ENCODE measurements around the gene SERINC2. TPM values are rescaled to one million over a fixed set of nuclear protein-coding genes. Genes with fewer than 3 reads are reported as not detected.
A peak's percentile ranks its signal among the peaks of the same experiment; 100 is the strongest.

Gene SERINC2
- polyA plus RNA-seq, 1 donor (not counting 4 experiments of a cell fraction or from before 2014, with no cell fraction given), result 171 TPM

GRCh38 chr1:31460027-31460426 is 47.0 kb downstream of the SERINC2 start:
- FAIRE-seq (no peak), DNase-seq (ENCODE audit: low read depth, low spot score) (no peak)
- Histone ChIP-seq H3K79me2 (ENCODE audit: control insufficient read depth, insufficient read depth, low read length) (no peaks in the 10 kb centered on the region), H3K27ac (ENCODE audit: control insufficient read depth, insufficient read depth, low read length) (no peak overlapping the region), H4K20me1 (ENCODE audit: control insufficient read depth, extremely low read depth, insufficient read depth, low read length) (no peaks in the 10 kb centered on the region), H3K27me3 (ENCODE audit: control insufficient read depth, extremely low read depth, insufficient read depth, low read length) (peaks cover 3% of the 10 kb centered on the region), H3K9me3 (ENCODE audit: control insufficient read depth, low read depth, low read length) (peaks cover 4% of the 10 kb centered on the region), H3K4me2 (ENCODE audit: control insufficient read depth, extremely low read depth, insufficient read depth, low read depth, low read length) (no peak overlapping the region), H3K36me3 (ENCODE audit: control insufficient read depth in 2 of 2, extremely low read depth in 1 of 2, insufficient read depth in 2 of 2, low read length in 2 of 2) (no peaks in the 10 kb centered on the region), H2AFZ (ENCODE audit: control insufficient read depth, low read length) (no peak overlapping the region), H3K9ac (ENCODE audit: control insufficient read depth, extremely low read depth, insufficient read depth, low read length) (no peak overlapping the region), H3K4me1 (ENCODE audit: control insufficient read depth, extremely low read depth, insufficient read depth, low read length) (no peaks in the 10 kb centered on the region), H3K9me1 (ENCODE audit: control insufficient read depth, extremely low read depth, insufficient read depth, low read length) (no peaks in the 10 kb centered on the region), H3K4me3 (ENCODE audit: control insufficient read depth in 2 of 3, extremely low read depth in 1 of 3, insufficient read depth in 2 of 3, low read depth in 1 of 3, low read length in 3 of 3) (no peak overlapping the region)
- dilution Hi-C loops (cut with MboI; ENCODE audit: extremely low pct_ligation_motif_present, low sequenced_read_pairs), result no loop called here
- TF ChIP-seq CTCF (optimal IDR thresholded peaks at IDR 0.05 in 1 of 3, IDR thresholded peaks at IDR 0.05 in 1 of 3, conservative IDR thresholded peaks at IDR 0.05 in 1 of 3; ENCODE audit: extremely low read depth in 1 of 3, insufficient read depth in 2 of 3, low read length in 3 of 3) (peak in 1 of 3 experiments; percentile 12), EZH2 (IDR thresholded peaks at IDR 0.05; ENCODE audit: low read length) (no peak)

DNA sequence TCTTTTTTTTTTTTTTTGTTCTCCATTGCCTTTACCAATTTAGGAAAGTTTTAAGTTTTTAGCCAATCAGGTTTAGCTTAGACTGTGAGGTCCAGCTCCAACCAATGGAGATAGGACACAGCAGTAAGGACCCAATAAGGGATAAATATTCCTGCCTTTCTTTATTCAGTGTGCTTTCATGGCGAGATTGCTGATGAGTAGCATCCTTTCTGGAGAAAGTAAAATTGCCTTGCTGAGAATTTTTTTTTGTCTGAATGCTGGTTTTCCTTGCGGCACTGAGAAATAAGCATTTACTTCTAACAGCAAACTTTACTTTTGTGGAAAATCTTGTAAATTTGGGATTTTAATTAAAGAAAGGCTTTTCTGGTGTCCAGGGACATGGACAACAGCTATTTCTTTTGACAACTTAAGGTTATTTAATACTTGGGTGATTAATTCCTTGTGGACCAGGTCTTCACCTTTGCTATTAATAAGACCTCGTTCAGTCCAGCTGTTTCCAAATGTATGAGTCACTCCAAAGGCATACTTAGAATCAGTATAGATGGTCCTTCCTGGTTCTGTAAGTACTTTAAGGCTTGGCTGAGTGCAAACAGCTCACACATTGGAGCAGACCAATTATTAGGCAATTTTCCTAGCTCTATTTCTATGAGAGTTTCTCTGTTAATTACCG is 54.1 kb downstream of the SERINC2 start:
- TF ChIP-seq CTCF (optimal IDR thresholded peaks at IDR 0.05 in 1 of 3, IDR thresholded peaks at IDR 0.05 in 1 of 3, conservative IDR thresholded peaks at IDR 0.05 in 1 of 3; ENCODE audit: extremely low read depth in 1 of 3, insufficient read depth in 2 of 3, low read length in 3 of 3) (no peak), EZH2 (IDR thresholded peaks at IDR 0.05; ENCODE audit: low read length) (no peak)
- Histone ChIP-seq H3K27me3 (ENCODE audit: control insufficient read depth, extremely low read depth, insufficient read depth, low read length) (no peaks in the 10 kb centered on the region), H3K79me2 (ENCODE audit: control insufficient read depth, insufficient read depth, low read length) (no peaks in the 10 kb centered on the region), H3K9me1 (ENCODE audit: control insufficient read depth, extremely low read depth, insufficient read depth, low read length) (no peaks in the 10 kb centered on the region), H3K9ac (ENCODE audit: control insufficient read depth, extremely low read depth, insufficient read depth, low read length) (no peak overlapping the region), H3K4me2 (ENCODE audit: control insufficient read depth, extremely low read depth, insufficient read depth, low read depth, low read length) (no peak overlapping the region), H3K27ac (ENCODE audit: control insufficient read depth, insufficient read depth, low read length) (no peak overlapping the region), H3K9me3 (ENCODE audit: control insufficient read depth, low read depth, low read length) (peaks cover 5% of the 10 kb centered on the region), H2AFZ (ENCODE audit: control insufficient read depth, low read length) (no peak overlapping the region), H4K20me1 (ENCODE audit: control insufficient read depth, extremely low read depth, insufficient read depth, low read length) (no peaks in the 10 kb centered on the region), H3K4me3 (ENCODE audit: control insufficient read depth in 2 of 3, extremely low read depth in 1 of 3, insufficient read depth in 2 of 3, low read depth in 1 of 3, low read length in 3 of 3) (no peak overlapping the region), H3K36me3 (ENCODE audit: control insufficient read depth in 2 of 2, extremely low read depth in 1 of 2, insufficient read depth in 2 of 2, low read length in 2 of 2) (no peaks in the 10 kb centered on the region), H3K4me1 (ENCODE audit: control insufficient read depth, extremely low read depth, insufficient read depth, low read length) (no peaks in the 10 kb centered on the region)
- dilution Hi-C loops (cut with MboI; ENCODE audit: extremely low pct_ligation_motif_present, low sequenced_read_pairs), result no loop called here
- DNase-seq (ENCODE audit: low read depth, low spot score) (no peak), FAIRE-seq (no peak)
